Astrocyte of the cerebellum (primary cell): ENCODE results near the gene NKX6-2.

Experiments
- DNase-seq: peaks from one replicate; pipeline ENCODE4 v3.0.0-alpha.2; 2011; ENCODE audit warnings: low read depth
- H3K4me3 ChIP-seq: 2 replicates; pipeline ENCODE4 v1.5.1; 2011; ENCODE audit warnings: mild to moderate bottlenecking, low read depth, low read length, moderate library complexity
- CTCF ChIP-seq: IDR thresholded peaks from 2 replicates; pipeline ENCODE4 v1.5.1; 2012; ENCODE audit warnings: low read length, low read depth, moderate library complexity, mild to moderate bottlenecking; ENCODE audit errors: missing control alignments
- in situ Hi-C: cut with HindIII; loops from 2 replicates; pipeline ENCODE4 v1.10.0; 2017; ENCODE audit warnings: low sequenced_read_pairs

NKX6-2 gene

GRCh38 chr10:132733926-132734325 is 52.0 kb downstream of the NKX6-2 start:
- TF ChIP-seq CTCF, result no peak
- DNase-seq, result no peak
- H3K4me3 ChIP-seq, result no peak overlapping the region
- in situ Hi-C loops, result no loop called here
